Activated CD4-positive, CD25-positive, alpha-beta regulatory T cell treated with anti-CD3 and anti-CD28 coated beads, Interleukin-2, amount 50 U/mL, for 72 hours (primary cell): ENCODE data around the gene CAPZA2.

ENCODE experiments used
- DNase-seq: peaks from one replicate; pipeline ENCODE4 v3.0.0; 2021

CAPZA2 gene

GRCh38 chr7:116862951-116863670 lies 724 bp downstream of the CAPZA2 start:
- DNase-seq = no peak

- no peak for DNase-seq
Observed at GRCh38 chr7:116863936-116864500, 1.6 kb downstream of the CAPZA2 start.

GRCh38 chr7:116871061-116871700 lies 8.8 kb downstream of the CAPZA2 start:
- no peak for DNase-seq

- no peak for DNase-seq
Observed at GRCh38 chr7:116872026-116872425, 9.6 kb downstream of the CAPZA2 start.

GRCh38 chr7:116873619-116874018 lies 11.2 kb downstream of the CAPZA2 start:
- DNase-seq = no peak

- no peak for DNase-seq
Observed at GRCh38 chr7:116876664-116877442, 14.5 kb downstream of the CAPZA2 start.

- DNase-seq = no peak
Observed at GRCh38 chr7:116877443-116878217, 15.2 kb downstream of the CAPZA2 start.

GRCh38 chr7:116884691-116885090 lies 22.3 kb downstream of the CAPZA2 start:
- no peak for DNase-seq

GRCh38 chr7:116885724-116886123 lies 23.3 kb downstream of the CAPZA2 start:
- DNase-seq = no peak

- no peak for DNase-seq
Observed at GRCh38 chr7:116886543-116887156, 24.3 kb downstream of the CAPZA2 start.

- DNase-seq = no peak
Observed at GRCh38 chr7:116888895-116889294, 26.5 kb downstream of the CAPZA2 start.

- no peak for DNase-seq
Observed at GRCh38 chr7:116895849-116896248, 33.5 kb downstream of the CAPZA2 start.

GRCh38 chr7:116897661-116898060 lies 35.3 kb downstream of the CAPZA2 start:
- DNase-seq = no peak

GRCh38 chr7:116899308-116899707 lies 36.9 kb downstream of the CAPZA2 start:
- no peak for DNase-seq

GRCh38 chr7:116901143-116901542 lies 38.8 kb downstream of the CAPZA2 start:
- no peak for DNase-seq

GRCh38 chr7:116902867-116903266 lies 40.5 kb downstream of the CAPZA2 start:
- DNase-seq = no peak

GRCh38 chr7:116906391-116906790 lies 44.0 kb downstream of the CAPZA2 start:
- DNase-seq = no peak

GRCh38 chr7:116910383-116910782 lies 48.0 kb downstream of the CAPZA2 start:
- DNase-seq = no peak

- DNase-seq = no peak
Observed at GRCh38 chr7:116911801-116912200, 49.4 kb downstream of the CAPZA2 start.

- no peak for DNase-seq
Observed at GRCh38 chr7:116912269-116912909, 50.0 kb downstream of the CAPZA2 start.

GRCh38 chr7:116918704-116919103 lies 56.3 kb downstream of the CAPZA2 start:
- DNase-seq = no peak

GRCh38 chr7:116920359-116920758 lies 58.0 kb downstream of the CAPZA2 start:
- no peak for DNase-seq
